IMR-90 (cell line): ENCODE results near the gene DEFB123. TPM values are rescaled to one million over a fixed set of nuclear protein-coding genes. Genes with fewer than 3 reads are reported as not detected.
A peak's percentile ranks its signal among the peaks of the same experiment; 100 is the strongest.

ENCODE experiments used
- ATAC-seq: fragments of 200-7000 bp; cut with Tn5 transposase; 2 replicates; pipeline ENCODE4 v1.9.1; 2020; ENCODE audit warnings: low read depth, mild to moderate bottlenecking, moderate library complexity
- BruUV-seq: library from RNA; stranded (reverse); fragments of 400-500 nt; replicated peaks from 2 replicates; lab custom pipeline; 2021; lab: Mats Ljungman, UMichigan
- CTCF ChIA-PET: fragments of 300-600 bp; formaldehyde crosslinking; extraction: SDS; loops from one replicate; lab custom pipeline; 2021; ENCODE audit warnings: antibody characterized with exemption; lab: Yijun Ruan, JAX
- POLR2A ChIA-PET: fragments of 300-600 bp; sonication (Branson Sonifier 250); formaldehyde crosslinking; loops from one replicate; lab custom pipeline; 2022; ENCODE audit warnings: antibody characterized with exemption; ENCODE audit not compliant: unreplicated experiment; lab: Charles Lee
- DNase-seq: peaks from one replicate; pipeline ENCODE4 v3.0.0; 2013
- H2AFZ ChIP-seq: replicated peaks from 2 replicates; pipeline ENCODE3; 2013; ENCODE audit warnings: low read length, mild to moderate bottlenecking; ENCODE audit not compliant: poor library complexity
- H2AK5ac ChIP-seq: 2 replicates; pipeline ENCODE4 v1.6.1; 2013; ENCODE audit warnings: low read depth, low read length, inconsistent platforms
- H2AK9ac ChIP-seq: replicated peaks from 2 replicates; pipeline ENCODE3; 2013; ENCODE audit warnings: mild to moderate bottlenecking, low read depth, low read length, moderate library complexity; ENCODE audit not compliant: poor library complexity
- H2BK120ac ChIP-seq: 2 replicates; pipeline ENCODE4 v1.6.1; 2013; ENCODE audit warnings: low read depth, low read length, inconsistent platforms
- H2BK15ac ChIP-seq: 3 replicates; pipeline ENCODE4 v1.6.1; 2013; ENCODE audit warnings: low read depth, low read length, inconsistent platforms
- H2BK20ac ChIP-seq: 2 replicates; pipeline ENCODE4 v1.6.1; 2013; ENCODE audit warnings: low read depth, mild to moderate bottlenecking, inconsistent platforms, low read length, moderate library complexity
- H2BK5ac ChIP-seq: 2 replicates; pipeline ENCODE4 v1.6.1; 2013; ENCODE audit warnings: mild to moderate bottlenecking, low read depth, low read length, inconsistent platforms; ENCODE audit not compliant: poor library complexity, severe bottlenecking
- H3K14ac ChIP-seq: replicated peaks from 2 replicates; pipeline ENCODE4 v1.6.1; 2013; ENCODE audit warnings: low read depth, low read length, inconsistent platforms
- H3K18ac ChIP-seq: 2 replicates; pipeline ENCODE4 v1.6.1; 2013; ENCODE audit warnings: low read depth, low read length, control low read depth
- H3K23ac ChIP-seq: 2 replicates; pipeline ENCODE4 v1.6.1; 2013; ENCODE audit warnings: low read depth, low read length, inconsistent platforms
- H3K27ac ChIP-seq: 2 replicates; pipeline ENCODE4 v1.5.1; 2013; ENCODE audit warnings: mild to moderate bottlenecking, control low read depth, low read length; ENCODE audit not compliant: insufficient read depth
- H3K27me3 ChIP-seq: 2 replicates; pipeline ENCODE4 v1.6.1; 2013; ENCODE audit warnings: low read length; ENCODE audit not compliant: control insufficient read depth, insufficient read depth
- H3K36me3 ChIP-seq: 2 replicates; pipeline ENCODE4 v1.6.1; 2013; ENCODE audit warnings: low read length, mixed read lengths; ENCODE audit not compliant: control insufficient read depth, insufficient read depth
- H3K4ac ChIP-seq: 2 replicates; pipeline ENCODE4 v1.6.1; 2013; ENCODE audit warnings: low read depth, low read length, inconsistent platforms
- H3K4me1 ChIP-seq: 2 replicates; pipeline ENCODE4 v1.6.1; 2013; ENCODE audit warnings: low read length, mixed read lengths; ENCODE audit not compliant: control insufficient read depth, insufficient read depth
- H3K4me2 ChIP-seq: 2 replicates; pipeline ENCODE4 v1.6.1; 2013; ENCODE audit warnings: low read depth, mild to moderate bottlenecking, control low read depth, low read length, moderate library complexity
- H3K4me3 ChIP-seq: 2 replicates; pipeline ENCODE4 v1.5.1; 2013; ENCODE audit warnings: low read depth, mild to moderate bottlenecking, control low read depth, low read length, moderate library complexity; ENCODE audit not compliant: insufficient read depth
- H3K56ac ChIP-seq: 2 replicates; pipeline ENCODE4 v1.6.1; 2013; ENCODE audit warnings: low read length, inconsistent platforms; ENCODE audit not compliant: insufficient read depth; ENCODE audit errors: extremely low read depth
- H3K79me1 ChIP-seq, 2 experiments: 2 replicates each; pipeline ENCODE4 v1.6.1; 2013; ENCODE audit warnings: low read length in 2 of 2, inconsistent platforms in 1 of 2, low read depth in 1 of 2
- H3K9ac ChIP-seq: 2 replicates; pipeline ENCODE4 v1.6.1; 2013; ENCODE audit warnings: low read depth, low read length, control low read depth
- H3K9me1 ChIP-seq: 2 replicates; pipeline ENCODE4 v1.6.1; 2013; ENCODE audit warnings: low read length, inconsistent platforms; ENCODE audit not compliant: insufficient read depth
- H3K9me3 ChIP-seq: 2 replicates; pipeline ENCODE4 v1.6.1; 2013; ENCODE audit warnings: low read length; ENCODE audit not compliant: control insufficient read depth, insufficient read depth
- H4K20me1 ChIP-seq: 2 replicates; pipeline ENCODE4 v1.6.1; 2013; ENCODE audit warnings: low read length, inconsistent platforms; ENCODE audit not compliant: insufficient read depth
- H4K5ac ChIP-seq: 2 replicates; pipeline ENCODE4 v1.6.1; 2013; ENCODE audit warnings: mild to moderate bottlenecking, low read depth, low read length, control low read depth
- H4K8ac ChIP-seq, 2 experiments: 2 replicates each; pipeline ENCODE4 v1.6.1; 2013; ENCODE audit warnings: low read depth in 2 of 2, low read length in 2 of 2, control low read depth in 1 of 2, inconsistent platforms in 1 of 2
- H4K91ac ChIP-seq: 2 replicates; pipeline ENCODE4 v1.6.1; 2013; ENCODE audit warnings: low read depth, low read length, inconsistent platforms; ENCODE audit not compliant: insufficient read depth
- CEBPB ChIP-seq: IDR thresholded peaks from 2 replicates; pipeline ENCODE4 v1.6.1; 2012; ENCODE audit warnings: low read depth, low read length, improper control_type of control experiment
- CHD1 ChIP-seq: IDR thresholded peaks from 2 replicates; pipeline ENCODE4 v1.6.1; 2012; ENCODE audit warnings: low read depth, low read length, improper control_type of control experiment
- CTCF ChIP-seq: conservative IDR thresholded peaks from 2 replicates; pipeline ENCODE4 v1.5.1; 2012; ENCODE audit warnings: mild to moderate bottlenecking, low read depth, low read length, improper control_type of control experiment
- ELK1 ChIP-seq: fragments of 150-350 bp; IDR thresholded peaks from 2 replicates; pipeline ENCODE4 v1.6.1; 2016; ENCODE audit warnings: low read depth, mild to moderate bottlenecking, low read length, moderate library complexity, borderline replicate concordance
- MAFK ChIP-seq: IDR thresholded peaks from 2 replicates; pipeline ENCODE4 v1.6.1; 2012; ENCODE audit warnings: low read depth, low read length, improper control_type of control experiment
- MAZ ChIP-seq: IDR thresholded peaks from 2 replicates; pipeline ENCODE4 v1.6.1; 2012; ENCODE audit warnings: low read depth, mild to moderate bottlenecking, low read length, improper control_type of control experiment, moderate library complexity, borderline replicate concordance
- MXI1 ChIP-seq: IDR thresholded peaks from 2 replicates; pipeline ENCODE4 v1.6.1; 2012; ENCODE audit warnings: low read depth, mild to moderate bottlenecking, low read length, moderate library complexity, borderline replicate concordance
- NFE2L2 ChIP-seq: fragments of 150-350 bp; IDR thresholded peaks from 2 replicates; pipeline ENCODE4 v1.6.1; 2016; ENCODE audit warnings: low read depth, mild to moderate bottlenecking, low read length
- RAD21 ChIP-seq: IDR thresholded peaks from 2 replicates; pipeline ENCODE4 v1.6.1; 2012; ENCODE audit warnings: low read length, improper control_type of control experiment
- RCOR1 ChIP-seq: IDR thresholded peaks from 2 replicates; pipeline ENCODE4 v1.6.1; 2012; ENCODE audit warnings: mild to moderate bottlenecking, low read length, improper control_type of control experiment; ENCODE audit not compliant: insufficient replicate concordance
- RFX5 ChIP-seq: IDR thresholded peaks from 2 replicates; pipeline ENCODE4 v1.8.0; 2012; ENCODE audit warnings: low read depth, mild to moderate bottlenecking, low read length, moderate library complexity
- SMC3 ChIP-seq: fragments of 150-350 bp; IDR thresholded peaks from 2 replicates; pipeline ENCODE4 v1.6.1; 2016; ENCODE audit warnings: low read depth, mild to moderate bottlenecking, antibody characterized with exemption, low read length, moderate library complexity
- WGBS, 2 experiments: methylation state at CpG; one replicate each; pipeline versions ENCODE4 v1.1.5 to v1.1.7; 2013; ENCODE audit warnings: missing lambda C conversion rate in 2 of 2; ENCODE audit not compliant: insufficient read length in 1 of 2; ENCODE audit errors: extremely low coverage in 2 of 2; 5-methylcytosine and 5-hydroxymethylcytosine counted together
- dilution Hi-C: fragments of 300-500 bp; cut with HindIII; formaldehyde crosslinking; loops from one replicate; pipeline ENCODE4 v1.14.3; 2018; ENCODE audit warnings: low sequenced_read_pairs; ENCODE audit not compliant: unreplicated experiment
- in situ Hi-C: fragments of 300-500 bp; cut with MboI; formaldehyde crosslinking; loops from 3 replicates; pipeline ENCODE4 v1.14.3; 2019; ENCODE audit warnings: low sequenced_read_pairs, inconsistent platforms, mixed read lengths
- intact Hi-C: fragments of 100-400 bp; cut with micrococcal nuclease; formaldehyde crosslinking; loops from 2 replicates; pipeline ENCODE4 v1.10.0; 2022
- polyA plus RNA-seq, 3 experiments: library from polyadenylated mRNA; depleted of rRNA; stranded (reverse); fragments of >200 nt; gene quantifications; 2 replicates each; pipeline ENCODE4 v1.2.3, GENCODE V29; 2012; ENCODE audit warnings: low replicate concordance in 1 of 3
- total RNA-seq: library from RNA; depleted of rRNA; stranded (reverse); fragments of >200 nt; gene quantifications from 2 replicates; pipeline ENCODE4 v1.2.3, GENCODE V29; 2012
- TF ChIP-seq, protein P1 (sequence below): fragments of 150-350 bp; IDR thresholded peaks from 2 replicates; pipeline ENCODE4 v1.6.1; 2017; ENCODE audit warnings: mild to moderate bottlenecking, antibody characterized with exemption, low read length, low read depth

DEFB123 gene
- total and polyA plus RNA-seq, 2 of the 4 experiments (the other 2 are of a cell fraction) = not detected

DNA sequence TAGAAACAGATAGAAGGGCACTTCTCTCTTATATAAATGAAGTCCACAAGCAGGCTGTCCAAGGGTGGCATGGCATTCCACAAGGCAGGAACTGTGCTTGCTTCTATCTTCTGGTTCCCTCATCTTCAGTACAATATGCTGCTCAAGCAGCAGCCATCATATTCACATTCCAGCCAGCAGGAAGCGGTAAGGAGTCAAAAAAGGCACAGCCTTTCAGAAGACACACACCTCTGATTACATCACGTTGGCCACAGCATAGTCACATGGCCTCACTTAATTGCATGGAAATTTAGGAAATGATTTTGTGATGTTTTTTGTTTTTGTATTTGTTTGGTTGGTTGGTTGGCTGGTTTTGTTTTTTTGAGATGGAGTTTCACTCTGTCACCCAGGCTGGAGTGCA lies 53.7 kb downstream of the DEFB123 start:
- H2AK5ac ChIP-seq = no peak overlapping the region
- H3K9ac ChIP-seq = no peak overlapping the region
- intact Hi-C loops (no loop called here), in situ Hi-C loops (no loop called here), dilution Hi-C loops (no loop called here)
- no peak overlapping the region for H3K27ac ChIP-seq
- no peak overlapping the region for H4K91ac ChIP-seq
- no peaks in the 10 kb centered on the region for H3K36me3 ChIP-seq
- no peaks in the 10 kb centered on the region for H3K79me1 ChIP-seq
- peak; percentile 41 for DNase-seq
- H3K23ac ChIP-seq = no peak overlapping the region
- H4K5ac ChIP-seq = no peak overlapping the region
- no peak overlapping the region for H2BK120ac ChIP-seq
- POLR2A ChIA-PET = no interaction called here
- no peak overlapping the region for H2AK9ac ChIP-seq
- no peak overlapping the region for H3K4me3 ChIP-seq
- H3K27me3 ChIP-seq = peaks cover 9% of the 10 kb centered on the region
- H2BK15ac ChIP-seq = no peak overlapping the region
- WGBS, 2 experiments = no CpG with 5 or more reads among the region's 2 CpGs
- TF ChIP-seq NFE2L2 (no peak), MAFK (no peak), CHD1 (no peak), MXI1 (no peak), MAZ (no peak), ELK1 (no peak), RFX5 (no peak), SMC3 (no peak), RCOR1 (no peak), CEBPB (peak; percentile 32; the same call in 1 of the 2 replicates), RAD21 (no peak), CTCF (peak; percentile 49)
- TF ChIP-seq, protein P1, sequence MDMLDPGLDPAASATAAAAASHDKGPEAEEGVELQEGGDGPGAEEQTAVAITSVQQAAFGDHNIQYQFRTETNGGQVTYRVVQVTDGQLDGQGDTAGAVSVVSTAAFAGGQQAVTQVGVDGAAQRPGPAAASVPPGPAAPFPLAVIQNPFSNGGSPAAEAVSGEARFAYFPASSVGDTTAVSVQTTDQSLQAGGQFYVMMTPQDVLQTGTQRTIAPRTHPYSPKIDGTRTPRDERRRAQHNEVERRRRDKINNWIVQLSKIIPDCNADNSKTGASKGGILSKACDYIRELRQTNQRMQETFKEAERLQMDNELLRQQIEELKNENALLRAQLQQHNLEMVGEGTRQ = no peak
- H3K14ac ChIP-seq = no peak overlapping the region
- 0 out of 2 replicates have a peak, but pooled peaks cover 2% of the 10 kb centered on the region for H3K4me1 ChIP-seq
- BruUV-seq = no TSS peak
- no peak overlapping the region for H3K18ac ChIP-seq
- peak overlapping the region; percentile 23 for H2AFZ ChIP-seq
- H3K4me2 ChIP-seq = no peak overlapping the region
- no peaks in the 10 kb centered on the region for H3K9me1 ChIP-seq
- H2BK20ac ChIP-seq = no peak overlapping the region
- CTCF ChIA-PET = no interaction called here
- no peaks in the 10 kb centered on the region for H4K20me1 ChIP-seq
- ATAC-seq = peak; percentile 58
- H3K4ac ChIP-seq = no peak overlapping the region
- H2BK5ac ChIP-seq = no peak overlapping the region
- no peak overlapping the region for H3K56ac ChIP-seq
- H4K8ac ChIP-seq = no peak overlapping the region
- H3K9me3 ChIP-seq = no peaks in the 10 kb centered on the region
